ENCODE measurements around the gene CA5A. TPM values are rescaled to one million over a fixed set of nuclear protein-coding genes. Genes with fewer than 3 reads are reported as not detected.
A peak's percentile ranks its signal among the peaks of the same experiment; 100 is the strongest.

CA5A gene
- total and polyA plus RNA-seq, 2 of the 13 experiments (the other 11 are each of a cell fraction or from before 2014, with no cell fraction given): 66.8 to 106 TPM

DNA sequence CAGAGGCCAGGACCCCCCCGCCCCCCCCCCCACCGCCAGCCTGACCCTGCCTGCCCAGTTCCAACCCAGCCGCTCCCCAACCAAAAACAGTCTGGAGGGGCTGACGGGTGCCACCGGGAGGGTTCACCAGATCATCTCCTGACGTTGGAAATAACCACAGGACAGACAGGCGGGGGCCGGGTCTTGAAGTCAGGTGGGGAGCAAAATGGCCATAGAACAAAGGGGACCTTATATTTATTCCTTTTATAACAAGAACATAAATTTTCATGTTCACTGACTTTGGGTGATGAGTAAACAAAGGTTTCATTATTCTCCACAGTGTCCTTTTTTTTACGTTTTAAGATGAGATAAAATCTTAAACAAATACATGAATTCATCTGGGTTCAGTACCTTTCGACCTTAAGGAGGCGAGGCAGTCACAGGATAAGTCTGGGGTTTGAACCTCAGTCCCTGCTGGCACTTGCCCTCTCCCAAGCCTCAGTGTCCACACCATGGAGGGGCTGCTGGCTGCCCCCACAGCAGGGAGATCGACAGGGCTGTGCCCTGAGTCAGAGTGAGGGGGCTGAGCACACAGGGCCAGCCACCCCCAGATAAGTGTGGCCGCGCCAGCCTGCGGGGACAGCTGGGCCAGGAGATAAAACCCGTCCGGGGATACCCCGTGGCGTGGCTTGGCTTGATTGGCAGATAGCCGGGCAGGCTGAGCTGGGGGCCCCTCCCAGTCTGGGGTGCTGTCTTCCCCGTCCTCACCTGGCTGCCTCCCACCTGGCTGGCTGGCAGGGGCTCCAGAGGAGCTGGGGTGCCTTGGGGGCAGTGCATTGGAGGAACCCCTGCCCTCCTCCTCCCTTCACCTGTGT is 82.0 kb downstream of the CA5A start (continued):
- TF ChIP-seq, protein P1, sequence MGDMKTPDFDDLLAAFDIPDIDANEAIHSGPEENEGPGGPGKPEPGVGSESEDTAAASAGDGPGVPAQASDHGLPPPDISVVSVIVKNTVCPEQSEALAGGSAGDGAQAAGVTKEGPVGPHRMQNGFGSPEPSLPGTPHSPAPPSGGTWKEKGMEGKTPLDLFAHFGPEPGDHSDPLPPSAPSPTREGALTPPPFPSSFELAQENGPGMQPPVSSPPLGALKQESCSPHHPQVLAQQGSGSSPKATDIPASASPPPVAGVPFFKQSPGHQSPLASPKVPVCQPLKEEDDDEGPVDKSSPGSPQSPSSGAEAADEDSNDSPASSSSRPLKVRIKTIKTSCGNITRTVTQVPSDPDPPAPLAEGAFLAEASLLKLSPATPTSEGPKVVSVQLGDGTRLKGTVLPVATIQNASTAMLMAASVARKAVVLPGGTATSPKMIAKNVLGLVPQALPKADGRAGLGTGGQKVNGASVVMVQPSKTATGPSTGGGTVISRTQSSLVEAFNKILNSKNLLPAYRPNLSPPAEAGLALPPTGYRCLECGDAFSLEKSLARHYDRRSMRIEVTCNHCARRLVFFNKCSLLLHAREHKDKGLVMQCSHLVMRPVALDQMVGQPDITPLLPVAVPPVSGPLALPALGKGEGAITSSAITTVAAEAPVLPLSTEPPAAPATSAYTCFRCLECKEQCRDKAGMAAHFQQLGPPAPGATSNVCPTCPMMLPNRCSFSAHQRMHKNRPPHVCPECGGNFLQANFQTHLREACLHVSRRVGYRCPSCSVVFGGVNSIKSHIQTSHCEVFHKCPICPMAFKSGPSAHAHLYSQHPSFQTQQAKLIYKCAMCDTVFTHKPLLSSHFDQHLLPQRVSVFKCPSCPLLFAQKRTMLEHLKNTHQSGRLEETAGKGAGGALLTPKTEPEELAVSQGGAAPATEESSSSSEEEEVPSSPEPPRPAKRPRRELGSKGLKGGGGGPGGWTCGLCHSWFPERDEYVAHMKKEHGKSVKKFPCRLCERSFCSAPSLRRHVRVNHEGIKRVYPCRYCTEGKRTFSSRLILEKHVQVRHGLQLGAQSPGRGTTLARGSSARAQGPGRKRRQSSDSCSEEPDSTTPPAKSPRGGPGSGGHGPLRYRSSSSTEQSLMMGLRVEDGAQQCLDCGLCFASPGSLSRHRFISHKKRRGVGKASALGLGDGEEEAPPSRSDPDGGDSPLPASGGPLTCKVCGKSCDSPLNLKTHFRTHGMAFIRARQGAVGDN (CRISPR knock-in tag; IDR thresholded peaks at IDR 0.05): peak; percentile 67; the same call in 1 of the 2 replicates
- TF ChIP-seq ZNF224 (CRISPR knock-in tag; IDR thresholded peaks at IDR 0.05): no peak
- 0 out of 2 replicates have a peak, but pooled peaks have one; percentile 20 for TF ChIP-seq MEIS2 (CRISPR knock-in tag; IDR thresholded peaks at IDR 0.05)
- no peak for TF ChIP-seq GATAD2A (CRISPR knock-in tag; IDR thresholded peaks at IDR 0.05)
- 0 out of 2 replicates have a peak, but pooled peaks have one; percentile 30 for TF ChIP-seq RAD21 (CRISPR knock-in tag; IDR thresholded peaks at IDR 0.05)
- TF ChIP-seq MEIS1 (CRISPR knock-in tag; IDR thresholded peaks at IDR 0.05; ENCODE audit: borderline replicate concordance): no peak; the same call in 1 of the 2 replicates
- TF ChIP-seq, protein P2, sequence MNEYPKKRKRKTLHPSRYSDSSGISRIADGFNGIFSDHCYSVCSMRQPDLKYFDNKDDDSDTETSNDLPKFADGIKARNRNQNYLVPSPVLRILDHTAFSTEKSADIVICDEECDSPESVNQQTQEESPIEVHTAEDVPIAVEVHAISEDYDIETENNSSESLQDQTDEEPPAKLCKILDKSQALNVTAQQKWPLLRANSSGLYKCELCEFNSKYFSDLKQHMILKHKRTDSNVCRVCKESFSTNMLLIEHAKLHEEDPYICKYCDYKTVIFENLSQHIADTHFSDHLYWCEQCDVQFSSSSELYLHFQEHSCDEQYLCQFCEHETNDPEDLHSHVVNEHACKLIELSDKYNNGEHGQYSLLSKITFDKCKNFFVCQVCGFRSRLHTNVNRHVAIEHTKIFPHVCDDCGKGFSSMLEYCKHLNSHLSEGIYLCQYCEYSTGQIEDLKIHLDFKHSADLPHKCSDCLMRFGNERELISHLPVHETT (CRISPR knock-in tag; conservative IDR thresholded peaks at IDR 0.05): no peak
- TF ChIP-seq, protein P3, sequence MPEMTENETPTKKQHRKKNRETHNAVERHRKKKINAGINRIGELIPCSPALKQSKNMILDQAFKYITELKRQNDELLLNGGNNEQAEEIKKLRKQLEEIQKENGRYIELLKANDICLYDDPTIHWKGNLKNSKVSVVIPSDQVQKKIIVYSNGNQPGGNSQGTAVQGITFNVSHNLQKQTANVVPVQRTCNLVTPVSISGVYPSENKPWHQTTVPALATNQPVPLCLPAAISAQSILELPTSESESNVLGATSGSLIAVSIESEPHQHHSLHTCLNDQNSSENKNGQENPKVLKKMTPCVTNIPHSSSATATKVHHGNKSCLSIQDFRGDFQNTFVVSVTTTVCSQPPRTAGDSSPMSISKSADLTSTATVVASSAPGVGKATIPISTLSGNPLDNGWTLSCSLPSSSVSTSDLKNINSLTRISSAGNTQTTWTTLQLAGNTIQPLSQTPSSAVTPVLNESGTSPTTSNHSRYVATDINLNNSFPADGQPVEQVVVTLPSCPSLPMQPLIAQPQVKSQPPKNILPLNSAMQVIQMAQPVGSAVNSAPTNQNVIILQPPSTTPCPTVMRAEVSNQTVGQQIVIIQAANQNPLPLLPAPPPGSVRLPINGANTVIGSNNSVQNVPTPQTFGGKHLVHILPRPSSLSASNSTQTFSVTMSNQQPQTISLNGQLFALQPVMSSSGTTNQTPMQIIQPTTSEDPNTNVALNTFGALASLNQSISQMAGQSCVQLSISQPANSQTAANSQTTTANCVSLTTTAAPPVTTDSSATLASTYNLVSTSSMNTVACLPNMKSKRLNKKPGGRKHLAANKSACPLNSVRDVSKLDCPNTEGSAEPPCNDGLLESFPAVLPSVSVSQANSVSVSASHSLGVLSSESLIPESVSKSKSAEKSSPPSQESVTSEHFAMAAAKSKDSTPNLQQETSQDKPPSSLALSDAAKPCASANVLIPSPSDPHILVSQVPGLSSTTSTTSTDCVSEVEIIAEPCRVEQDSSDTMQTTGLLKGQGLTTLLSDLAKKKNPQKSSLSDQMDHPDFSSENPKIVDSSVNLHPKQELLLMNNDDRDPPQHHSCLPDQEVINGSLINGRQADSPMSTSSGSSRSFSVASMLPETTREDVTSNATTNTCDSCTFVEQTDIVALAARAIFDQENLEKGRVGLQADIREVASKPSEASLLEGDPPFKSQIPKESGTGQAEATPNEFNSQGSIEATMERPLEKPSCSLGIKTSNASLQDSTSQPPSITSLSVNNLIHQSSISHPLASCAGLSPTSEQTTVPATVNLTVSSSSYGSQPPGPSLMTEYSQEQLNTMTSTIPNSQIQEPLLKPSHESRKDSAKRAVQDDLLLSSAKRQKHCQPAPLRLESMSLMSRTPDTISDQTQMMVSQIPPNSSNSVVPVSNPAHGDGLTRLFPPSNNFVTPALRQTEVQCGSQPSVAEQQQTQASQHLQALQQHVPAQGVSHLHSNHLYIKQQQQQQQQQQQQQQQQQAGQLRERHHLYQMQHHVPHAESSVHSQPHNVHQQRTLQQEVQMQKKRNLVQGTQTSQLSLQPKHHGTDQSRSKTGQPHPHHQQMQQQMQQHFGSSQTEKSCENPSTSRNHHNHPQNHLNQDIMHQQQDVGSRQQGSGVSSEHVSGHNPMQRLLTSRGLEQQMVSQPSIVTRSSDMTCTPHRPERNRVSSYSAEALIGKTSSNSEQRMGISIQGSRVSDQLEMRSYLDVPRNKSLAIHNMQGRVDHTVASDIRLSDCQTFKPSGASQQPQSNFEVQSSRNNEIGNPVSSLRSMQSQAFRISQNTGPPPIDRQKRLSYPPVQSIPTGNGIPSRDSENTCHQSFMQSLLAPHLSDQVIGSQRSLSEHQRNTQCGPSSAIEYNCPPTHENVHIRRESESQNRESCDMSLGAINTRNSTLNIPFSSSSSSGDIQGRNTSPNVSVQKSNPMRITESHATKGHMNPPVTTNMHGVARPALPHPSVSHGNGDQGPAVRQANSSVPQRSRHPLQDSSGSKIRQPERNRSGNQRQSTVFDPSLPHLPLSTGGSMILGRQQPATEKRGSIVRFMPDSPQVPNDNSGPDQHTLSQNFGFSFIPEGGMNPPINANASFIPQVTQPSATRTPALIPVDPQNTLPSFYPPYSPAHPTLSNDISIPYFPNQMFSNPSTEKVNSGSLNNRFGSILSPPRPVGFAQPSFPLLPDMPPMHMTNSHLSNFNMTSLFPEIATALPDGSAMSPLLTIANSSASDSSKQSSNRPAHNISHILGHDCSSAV (CRISPR knock-in tag; IDR thresholded peaks at IDR 0.05; ENCODE audit: borderline replicate concordance): no peak
- no peak for TF ChIP-seq MXI1 (IDR thresholded peaks at IDR 0.05; ENCODE audit: borderline replicate concordance, low read depth, low read length)
- TF ChIP-seq SOX13 (IDR thresholded peaks at IDR 0.05): no peak
- peak in 1 of 2 experiments; percentile 28; a peak in 1 of 4 replicates for TF ChIP-seq SOX13 (CRISPR knock-in tag; conservative IDR thresholded peaks at IDR 0.05 in 1 of 2, IDR thresholded peaks at IDR 0.05 in 1 of 2)
- TF ChIP-seq ASH2L (IDR thresholded peaks at IDR 0.05; ENCODE audit: insufficient read length, low read depth, low read length): peak; percentile 15
- 0 out of 2 replicates have a peak, but pooled peaks have one; percentile 1 for TF ChIP-seq ZNF34 (CRISPR knock-in tag; IDR thresholded peaks at IDR 0.05; ENCODE audit: borderline replicate concordance)
